ENCODE data around the gene DCPS. TPM values are rescaled to one million over a fixed set of nuclear protein-coding genes. Genes with fewer than 3 reads are reported as not detected.
A peak's percentile ranks its signal among the peaks of the same experiment; 100 is the strongest.
"Not testable (repeated sequence)": the region's sequence is repeated elsewhere in the genome, so short reads cannot be mapped to it uniquely, and the experiment has no call there.

The DCPS gene
- polyA plus RNA-seq, 4 donors = 10.5 to 16.3 (median 15.0) TPM

DNA sequence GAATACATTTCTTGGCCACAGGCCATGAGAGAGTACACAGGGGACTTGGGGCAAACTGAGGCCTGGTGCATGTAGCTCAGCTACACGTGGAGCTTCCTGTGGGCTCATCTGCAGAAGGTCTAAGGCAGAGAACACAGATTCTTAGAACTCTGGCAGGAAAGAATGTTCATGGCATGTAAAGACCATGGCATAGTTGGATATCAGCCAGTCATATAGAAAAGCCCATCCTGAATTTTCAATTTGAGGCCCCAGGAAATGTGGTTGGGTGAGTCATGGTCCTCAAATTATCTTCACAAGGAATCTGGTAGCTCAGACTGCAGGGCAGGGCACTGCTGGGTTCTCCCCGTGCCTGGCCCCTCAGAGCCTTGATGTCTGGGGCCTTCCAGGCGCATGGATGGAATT is 37.9 kb downstream of the DCPS start:
- no peak for DNase-seq (ENCODE audit: low read depth in 4 of 4, low spot score in 3 of 4)

DNA sequence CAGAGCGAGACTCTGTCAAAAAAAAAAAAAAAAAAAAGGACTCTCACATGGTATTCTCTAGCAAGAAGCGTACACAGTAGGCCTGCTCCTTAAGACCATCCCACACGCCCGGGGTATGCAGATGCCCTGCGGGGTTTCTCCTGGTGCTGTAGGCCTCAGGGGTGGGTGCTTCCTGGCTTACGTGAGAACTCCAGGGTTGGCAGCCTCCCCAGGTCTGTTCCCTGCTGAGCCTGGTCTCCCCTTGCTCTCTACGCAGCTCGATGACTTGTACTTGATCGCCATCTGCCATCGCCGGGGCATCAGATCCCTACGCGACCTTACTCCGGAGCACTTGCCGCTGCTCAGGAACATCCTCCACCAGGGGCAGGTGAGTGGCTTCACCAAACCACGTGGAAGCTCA is 39.2 kb downstream of the DCPS start:
- DNase-seq (ENCODE audit: low read depth in 4 of 4, low spot score in 3 of 4) = no peak

DNA sequence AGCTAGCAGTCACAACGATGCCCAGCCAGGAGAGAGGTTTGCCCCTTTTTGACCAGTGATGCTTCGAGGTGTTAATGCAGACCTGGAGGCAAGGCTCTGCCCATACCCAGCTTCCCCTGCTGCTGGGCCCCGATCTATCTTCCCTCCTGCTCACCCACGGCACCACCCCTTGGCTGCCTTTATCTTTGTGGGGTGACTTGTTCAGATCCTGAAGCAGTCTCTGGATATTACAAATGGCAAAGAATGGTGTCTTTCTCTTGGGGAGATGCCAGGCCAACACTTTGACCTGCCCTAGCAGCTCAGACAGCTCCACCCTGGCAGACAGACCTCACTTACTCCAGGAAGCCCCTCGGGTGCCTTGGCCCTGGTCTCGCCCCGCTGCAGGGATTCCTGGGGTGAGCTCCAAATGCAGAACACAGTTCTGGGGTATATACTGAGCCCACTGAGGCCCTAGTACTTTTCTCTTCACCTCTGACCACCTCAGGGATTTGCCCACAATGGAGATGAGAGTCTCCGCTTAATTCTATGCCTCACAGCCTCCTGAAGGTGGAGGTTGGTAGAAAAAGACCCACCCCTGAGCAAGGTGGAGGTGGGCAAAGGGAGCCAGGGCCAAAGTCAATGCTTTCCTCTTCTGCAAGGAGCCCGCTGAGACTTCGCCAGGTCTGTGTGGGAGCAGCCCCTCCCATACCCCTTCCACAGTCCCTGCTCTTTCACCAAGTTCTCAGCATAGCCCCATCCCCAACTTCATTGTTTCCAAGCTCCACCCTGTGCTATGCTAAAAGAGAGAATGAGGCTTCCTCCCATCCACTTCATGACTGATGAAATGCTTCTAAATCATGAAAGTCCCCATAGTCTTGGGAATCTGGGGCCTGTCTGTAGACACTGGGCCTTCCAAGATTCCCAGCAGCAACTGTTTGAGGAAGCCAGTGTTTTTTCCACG is 40.6 kb downstream of the DCPS start:
- no peak for DNase-seq (ENCODE audit: low read depth in 4 of 4, low spot score in 3 of 4)

GRCh38 chr11:126345283-126345682 is 41.4 kb downstream of the DCPS start:
- DNase-seq (ENCODE audit: low read depth in 4 of 4, low spot score in 3 of 4) = no peak

GRCh38 chr11:126345759-126346585 is 42.1 kb downstream of the DCPS start:
- DNase-seq (ENCODE audit: low read depth in 4 of 4, low spot score in 3 of 4) = no peak

DNA sequence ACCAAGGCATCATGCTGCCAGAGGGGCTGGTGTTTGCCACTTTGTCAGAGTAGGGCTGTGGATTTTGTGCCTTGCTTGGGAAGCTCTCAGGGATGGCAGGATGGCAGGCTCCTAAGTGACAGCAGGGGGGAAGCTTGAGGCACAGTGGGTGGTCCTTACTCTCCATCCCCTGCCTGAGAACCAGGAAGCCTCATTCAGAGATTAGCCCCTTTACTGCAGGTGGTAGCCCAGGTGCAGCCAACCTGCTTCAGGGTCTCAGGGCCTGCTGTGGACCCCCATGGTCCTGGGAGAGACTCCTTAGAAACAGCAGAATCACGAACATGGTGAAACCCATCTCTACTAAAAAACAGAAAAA is 42.7 kb downstream of the DCPS start:
- no peak for DNase-seq (ENCODE audit: low read depth in 4 of 4, low spot score in 3 of 4)

DNA sequence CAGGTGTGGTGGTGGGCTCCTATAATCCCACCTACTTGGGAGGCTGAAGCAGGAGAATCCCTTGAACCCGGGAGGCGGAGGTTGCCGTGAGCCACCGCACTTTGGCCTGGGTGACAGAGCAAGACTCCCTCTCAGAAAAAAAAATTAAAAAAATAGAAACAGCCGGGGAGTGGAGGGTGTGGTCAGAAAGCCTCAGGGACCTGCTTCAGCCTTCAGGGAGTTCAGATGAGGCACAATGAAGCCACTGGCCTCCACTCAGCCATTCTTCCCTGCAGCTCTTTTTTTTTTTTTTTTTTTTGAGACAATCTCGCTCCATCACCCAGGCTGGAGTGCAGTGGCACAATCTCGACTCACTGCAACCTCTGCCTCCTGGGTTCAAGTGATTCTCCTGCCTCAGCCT is 43.1 kb downstream of the DCPS start:
- not testable (repeated sequence) for DNase-seq (ENCODE audit: low read depth in 4 of 4, low spot score in 3 of 4)

GRCh38 chr11:126347751-126348668 is 44.1 kb downstream of the DCPS start:
- DNase-seq (ENCODE audit: low read depth in 4 of 4, low spot score in 3 of 4) = no peak

DNA sequence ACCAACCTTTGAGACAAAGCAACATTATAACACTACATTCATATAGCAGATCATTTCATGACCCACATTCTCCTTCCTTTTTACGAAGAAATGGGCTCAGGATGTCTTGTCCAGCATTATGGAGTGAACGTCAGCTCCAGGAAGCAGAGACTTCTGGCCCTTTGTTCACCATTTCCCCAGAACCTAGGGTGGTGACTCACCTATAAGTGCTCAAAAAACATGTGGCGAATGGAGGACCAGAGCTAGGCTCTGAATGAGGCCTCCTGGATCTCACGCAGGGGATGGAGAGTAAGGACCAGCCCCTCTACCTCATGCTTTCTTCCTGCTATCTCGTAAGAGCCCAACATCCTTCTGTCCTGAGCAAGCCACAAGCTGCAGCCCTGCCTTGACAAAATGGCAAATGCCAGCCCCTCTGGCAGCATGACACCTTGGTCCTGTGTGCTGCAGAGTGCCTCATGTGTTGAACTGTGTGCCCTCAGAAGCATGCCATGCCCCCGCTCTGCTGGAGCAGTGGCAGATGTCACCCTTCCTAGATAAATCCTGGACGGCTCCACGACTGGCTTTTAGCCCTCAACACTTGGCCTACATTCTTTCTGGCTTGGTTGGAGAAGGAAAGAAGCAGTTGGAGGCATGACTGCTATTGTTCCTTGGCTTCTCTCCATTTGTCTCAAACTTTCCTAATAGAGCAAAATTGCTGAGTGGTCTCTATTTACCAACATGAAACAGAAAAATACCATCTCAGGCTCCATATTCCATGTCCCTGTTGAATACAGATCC is 45.1 kb downstream of the DCPS start:
- no peak for DNase-seq (ENCODE audit: low read depth in 4 of 4, low spot score in 3 of 4)

- DNase-seq (ENCODE audit: low read depth in 4 of 4, low spot score in 3 of 4) = no peak
Observed at GRCh38 chr11:126350836-126351235, 47.0 kb downstream of the DCPS start.

GRCh38 chr11:126352163-126352562 is 48.3 kb downstream of the DCPS start:
- no peak for DNase-seq (ENCODE audit: low read depth in 4 of 4, low spot score in 3 of 4)

- DNase-seq (ENCODE audit: low read depth in 4 of 4, low spot score in 3 of 4) = no peak
Observed at GRCh38 chr11:126352934-126353801, 49.3 kb downstream of the DCPS start.

DNA sequence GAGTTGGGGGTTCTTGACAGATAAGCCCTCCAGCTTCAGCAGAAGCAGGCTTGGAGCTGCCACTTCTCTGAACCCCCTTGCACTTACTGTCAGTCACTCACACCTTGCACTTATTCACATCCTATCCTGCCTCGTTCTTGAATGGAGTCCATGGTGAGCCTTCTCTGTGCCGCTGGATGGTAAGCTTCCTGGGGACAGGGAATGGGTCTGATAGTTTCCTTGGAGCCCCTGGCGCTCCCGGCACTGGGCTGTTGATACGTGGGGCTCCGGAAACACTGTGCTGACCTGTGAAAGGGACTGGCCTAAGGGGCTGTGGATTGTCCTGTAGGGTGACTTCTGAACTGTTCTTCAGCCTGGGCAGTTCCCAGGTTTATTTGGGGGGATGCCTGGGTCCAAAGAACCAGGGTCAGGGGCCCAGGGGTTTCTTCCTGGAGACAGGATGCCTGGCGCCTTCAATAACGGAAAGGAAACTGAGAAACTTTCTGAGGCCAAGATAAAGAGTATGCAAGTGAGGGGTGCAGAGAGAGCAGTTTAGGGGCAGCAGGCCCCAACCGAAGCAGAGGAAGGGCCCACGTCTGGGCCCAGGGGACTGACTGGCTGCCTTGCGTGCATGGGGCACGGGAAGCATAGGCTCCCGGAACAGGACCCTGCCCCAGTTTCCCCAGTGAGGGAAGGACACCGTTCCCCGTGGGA is 50.9 kb downstream of the DCPS start:
- DNase-seq (ENCODE audit: low read depth in 4 of 4, low spot score in 3 of 4) = no peak

DNA sequence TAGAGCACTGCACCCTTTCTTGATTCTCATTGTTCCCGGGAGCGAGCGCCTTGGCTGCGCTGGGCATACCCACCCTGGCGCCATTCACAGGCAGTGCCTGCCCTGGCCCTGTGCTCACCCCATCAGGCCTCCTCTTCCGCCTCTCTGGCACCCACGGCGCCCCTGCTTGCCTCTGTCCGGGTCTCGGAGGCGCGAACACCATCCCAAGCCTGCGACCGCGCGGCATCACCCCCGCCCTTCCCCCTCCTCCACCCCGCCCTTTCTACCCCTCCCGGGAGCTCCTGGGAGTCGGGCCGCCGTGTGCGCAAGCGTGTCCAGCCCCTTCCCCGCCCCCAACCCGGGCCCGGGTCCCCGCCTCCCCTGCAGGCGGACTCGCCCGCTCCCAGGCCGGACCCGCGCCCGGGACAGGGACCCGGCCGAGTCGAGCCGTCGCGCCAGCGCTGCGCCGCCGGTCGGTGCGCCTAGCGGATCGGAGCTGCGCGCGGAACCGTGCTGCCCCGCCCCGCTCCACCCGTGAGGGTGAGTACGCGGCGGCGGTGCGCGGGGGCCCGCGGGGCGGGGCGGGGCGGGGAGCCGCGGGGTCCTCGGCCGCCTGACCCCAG is 51.6 kb downstream of the DCPS start, which contains the start of gene ST3GAL4:
TSS of gene ST3GAL4 (plus strand) at position 363 of the 602 bp plus-strand sequence. CDS start 50,470 bp downstream, outside the sequence.
- DNase-seq (ENCODE audit: low read depth in 4 of 4, low spot score in 3 of 4) = peak; percentile 44 to 67 (median 64)

DNA sequence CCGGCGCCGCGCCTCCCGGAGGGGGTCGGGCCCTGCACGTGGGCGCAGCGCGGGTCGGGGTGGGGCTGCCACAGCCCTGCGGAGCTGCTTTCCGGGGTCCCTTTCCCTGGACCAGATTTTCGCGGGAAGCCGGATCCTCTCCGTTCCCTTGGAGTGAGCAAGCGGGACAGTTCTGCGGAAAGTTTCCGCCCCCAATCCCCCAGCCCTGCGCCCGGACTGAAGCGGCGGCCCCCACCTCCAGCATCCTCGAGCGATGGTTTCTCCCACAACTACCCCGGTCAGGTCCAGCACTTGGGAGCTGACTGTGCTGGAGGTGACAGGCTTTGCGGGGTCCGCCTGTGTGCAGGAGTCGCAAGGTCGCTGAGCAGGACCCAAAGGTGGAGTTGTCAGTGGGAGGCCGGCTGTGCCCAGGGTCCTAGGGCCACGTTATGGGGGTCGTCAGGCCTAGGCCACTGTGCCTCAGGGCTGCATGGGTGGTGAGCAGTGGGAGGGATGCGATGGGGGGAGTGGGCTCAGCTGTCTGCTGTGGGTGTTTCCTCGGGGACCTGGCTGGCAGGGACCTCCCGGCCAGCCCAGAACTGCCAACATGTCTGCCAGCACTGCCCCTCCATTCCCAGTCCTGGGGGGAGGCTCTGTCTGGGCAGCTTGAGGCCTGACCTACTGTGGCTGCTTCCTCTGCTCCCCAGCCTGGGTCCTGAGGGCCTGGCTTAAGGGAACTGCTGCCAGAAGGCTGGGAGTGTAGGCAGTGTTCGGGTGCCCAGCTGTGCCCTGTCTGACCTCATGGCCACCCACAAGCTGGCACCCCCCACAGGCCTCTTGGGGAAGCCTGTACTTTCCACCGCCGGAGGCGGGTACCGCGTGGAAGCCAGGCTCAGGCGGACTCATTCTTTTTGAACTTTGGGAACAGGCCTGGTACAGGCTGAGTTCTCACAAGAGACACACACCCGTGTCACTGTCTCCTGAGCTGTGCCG is 52.4 kb downstream of the DCPS start:
- DNase-seq (ENCODE audit: low read depth in 4 of 4, low spot score in 3 of 4) = no peak
